ENCODE measurements around the gene ABCG8.

DNA sequence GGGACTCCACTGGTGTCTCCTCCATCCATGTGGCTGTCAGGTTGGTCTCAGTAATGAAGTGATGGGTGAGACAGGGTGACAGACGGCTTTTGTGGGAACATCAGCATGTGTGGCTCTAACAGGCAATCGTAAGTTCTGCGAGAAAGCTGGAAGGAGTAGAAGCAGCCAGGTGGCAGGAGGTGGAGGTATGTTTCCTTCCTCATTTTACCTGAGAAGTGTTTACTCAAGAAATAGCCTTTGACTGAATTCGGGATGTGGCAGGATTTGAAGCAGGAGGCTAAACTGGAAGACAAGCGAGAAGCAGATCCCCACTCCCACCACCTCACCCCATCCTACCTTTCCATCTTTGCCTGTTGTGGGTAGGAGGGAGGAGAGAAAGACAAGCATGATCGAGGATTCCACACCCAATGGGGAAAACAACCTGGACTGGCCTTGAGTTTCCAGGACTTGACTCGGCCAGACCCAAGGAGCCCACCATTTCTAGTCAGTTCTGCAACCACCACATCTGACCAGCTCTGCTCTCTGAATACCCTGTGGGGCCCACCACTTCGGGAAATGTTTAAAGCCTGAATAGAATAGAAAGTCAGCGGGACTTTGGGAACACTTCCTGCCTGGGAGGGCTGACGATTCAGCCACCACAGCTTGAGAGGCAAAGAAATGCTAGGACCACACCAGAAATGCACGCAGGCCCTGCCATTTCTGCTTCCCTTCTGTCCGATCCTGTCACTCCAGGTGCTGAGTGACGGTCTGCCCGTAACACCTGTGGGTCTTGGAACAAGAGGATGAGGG, 1.2 kb downstream of the ABCG8 start:
- TF ChIP-seq CTCF (IDR thresholded peaks at IDR 0.05) (no peak), POLR2A (IDR thresholded peaks at IDR 0.05) (no peak)
